Globus pallidus (tissue), 1 donor: ENCODE data around the gene INPP5J.
"Not testable (repeated sequence)": the region's sequence is repeated elsewhere in the genome, so short reads cannot be mapped to it uniquely, and the experiment has no call there.

Source experiments
- DNase-seq: peaks from one replicate; pipeline ENCODE4 v3.0.0-alpha.2; 2015; ENCODE audit warnings: low spot score

INPP5J gene

GRCh38 chr22:31122532-31123291 is at the start of gene INPP5J:
INPP5J (plus strand) TSS chr22:31122966; CDS start chr22:31123015, 49 bp downstream.
- DNase-seq, result no peak

DNA sequence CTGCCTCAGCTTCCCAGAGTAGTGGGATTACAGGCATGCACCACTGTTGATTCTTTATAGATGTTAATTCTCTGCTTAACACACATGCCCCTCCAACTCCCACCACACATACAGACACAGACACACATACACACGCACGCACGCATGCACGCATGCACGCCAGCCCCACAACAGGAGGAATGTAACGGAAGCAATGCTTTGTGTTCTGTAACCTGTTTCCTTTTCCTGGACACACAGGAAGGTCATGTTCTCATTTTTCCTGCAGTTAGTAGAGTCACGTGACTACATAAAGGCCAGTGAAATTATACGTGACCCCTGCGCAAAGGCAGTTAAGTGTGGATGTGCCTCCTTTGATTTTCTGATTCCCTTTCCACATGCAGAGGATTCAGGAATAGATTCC is 49.6 kb upstream of the INPP5J start:
- DNase-seq, result not testable (repeated sequence)

DNA sequence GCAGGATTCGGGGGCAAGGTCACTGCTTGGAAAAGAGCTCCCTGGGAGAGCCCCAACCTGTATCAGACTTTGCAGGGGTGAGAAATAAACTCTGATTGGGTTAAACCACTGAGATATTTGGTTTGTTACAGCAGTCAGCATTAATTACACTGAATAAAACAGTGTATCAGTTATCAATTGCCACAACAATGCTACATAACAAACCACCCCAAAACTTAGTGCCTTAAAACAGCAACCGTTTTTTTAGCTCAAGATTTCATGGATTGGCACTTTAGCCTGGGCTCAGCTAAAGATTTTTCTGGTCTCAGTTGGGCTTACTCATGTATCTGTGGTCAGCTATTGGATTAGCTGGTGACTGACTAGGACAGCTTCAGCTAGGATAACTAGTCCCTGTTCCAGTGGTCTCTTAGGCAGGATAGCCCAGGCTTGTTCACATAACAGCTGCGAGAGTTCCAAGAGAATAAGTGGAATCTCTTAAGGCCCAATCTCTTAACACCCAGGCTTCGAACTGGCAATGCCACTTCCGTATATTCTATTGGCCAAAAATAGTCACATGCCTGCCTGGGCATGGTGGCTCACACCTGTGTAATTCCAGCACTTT is 49.1 kb upstream of the INPP5J start:
- not testable (repeated sequence) for DNase-seq

- DNase-seq, result no peak
Measured at GRCh38 chr22:31075961-31076360, 46.8 kb upstream of the INPP5J start.

DNA sequence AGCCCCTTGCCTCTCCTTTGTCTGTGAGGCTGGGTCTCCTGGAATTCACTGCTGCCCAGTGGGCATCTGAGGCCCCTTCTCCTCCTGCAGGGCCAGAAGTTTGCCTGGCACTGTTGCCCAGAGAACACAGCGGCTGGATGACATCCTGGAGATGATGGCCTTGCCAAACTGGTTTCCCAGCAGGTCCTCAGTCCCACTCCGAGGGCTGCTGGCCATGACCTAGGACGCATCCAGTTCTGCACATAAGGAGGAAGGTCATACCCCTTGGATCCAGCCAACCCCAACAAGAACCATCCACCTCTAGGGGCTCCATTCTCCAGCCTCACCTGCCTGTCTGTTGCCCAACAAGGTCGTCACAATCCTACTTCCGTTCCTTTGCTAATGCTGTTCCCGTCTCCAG is 45.1 kb upstream of the INPP5J start:
- no peak for DNase-seq

DNA sequence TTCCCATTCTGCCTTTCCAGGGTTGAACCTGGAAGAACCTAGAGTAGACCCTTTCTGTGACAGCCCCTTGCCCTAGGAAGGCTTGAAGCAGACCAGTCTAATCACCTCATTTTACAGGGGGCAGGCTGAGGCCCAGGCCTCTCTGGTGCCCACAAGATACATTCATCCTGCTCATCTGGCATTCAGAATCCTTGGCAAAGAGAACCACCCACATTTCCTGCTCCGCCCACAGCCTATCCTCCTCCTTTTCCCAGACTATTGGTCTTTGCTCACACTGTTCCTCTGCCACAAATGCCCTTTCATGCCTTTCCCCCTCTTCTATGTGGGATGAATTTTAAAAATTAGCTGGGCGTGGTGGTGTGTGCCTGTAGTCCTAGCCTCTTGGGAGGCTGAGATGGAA is 44.4 kb upstream of the INPP5J start:
- DNase-seq, result not testable (repeated sequence)

- no peak for DNase-seq
Measured at GRCh38 chr22:31079095-31079642, 43.6 kb upstream of the INPP5J start.

DNA sequence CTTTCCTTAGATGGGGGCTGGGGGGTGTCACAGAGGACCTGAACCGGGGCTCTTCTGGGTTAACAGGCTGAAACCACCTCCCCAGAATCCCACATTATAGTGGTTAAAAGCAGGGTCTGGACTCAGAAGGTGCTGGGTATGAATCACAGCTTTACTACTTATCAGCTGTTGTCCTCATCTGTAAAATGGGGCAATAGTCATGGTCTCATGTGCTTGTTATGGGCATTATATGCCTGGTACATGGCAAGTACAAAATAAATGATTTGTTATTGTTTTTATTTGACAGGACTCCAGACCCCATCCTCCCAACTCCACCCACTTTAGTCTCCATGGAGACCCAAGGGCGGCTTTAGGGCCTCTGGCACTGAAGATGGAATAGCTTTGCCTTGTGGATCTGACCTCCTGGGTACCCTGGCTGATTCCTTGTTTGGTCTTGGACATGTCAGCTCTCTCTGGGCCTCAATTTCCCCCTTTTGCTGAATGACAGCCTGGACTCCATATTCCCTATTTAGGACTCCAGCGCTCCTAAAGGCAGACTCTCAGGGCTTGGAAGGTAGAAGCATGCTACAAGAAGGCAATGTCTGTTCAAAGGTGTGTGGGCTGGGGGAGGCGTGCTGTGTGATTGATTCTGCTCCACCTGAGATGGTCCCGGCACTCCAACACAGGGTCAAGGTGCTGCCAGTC is 42.5 kb upstream of the INPP5J start:
- no peak for DNase-seq

GRCh38 chr22:31080848-31081649 is 41.7 kb upstream of the INPP5J start, which contains the start of gene SMTN:
SMTN (plus strand) TSS chr22:31081318; CDS start chr22:31083259, 1,941 bp downstream.
- peak; percentile 73 for DNase-seq

- no peak for DNase-seq
Measured at GRCh38 chr22:31081963-31082605, 40.7 kb upstream of the INPP5J start.

DNA sequence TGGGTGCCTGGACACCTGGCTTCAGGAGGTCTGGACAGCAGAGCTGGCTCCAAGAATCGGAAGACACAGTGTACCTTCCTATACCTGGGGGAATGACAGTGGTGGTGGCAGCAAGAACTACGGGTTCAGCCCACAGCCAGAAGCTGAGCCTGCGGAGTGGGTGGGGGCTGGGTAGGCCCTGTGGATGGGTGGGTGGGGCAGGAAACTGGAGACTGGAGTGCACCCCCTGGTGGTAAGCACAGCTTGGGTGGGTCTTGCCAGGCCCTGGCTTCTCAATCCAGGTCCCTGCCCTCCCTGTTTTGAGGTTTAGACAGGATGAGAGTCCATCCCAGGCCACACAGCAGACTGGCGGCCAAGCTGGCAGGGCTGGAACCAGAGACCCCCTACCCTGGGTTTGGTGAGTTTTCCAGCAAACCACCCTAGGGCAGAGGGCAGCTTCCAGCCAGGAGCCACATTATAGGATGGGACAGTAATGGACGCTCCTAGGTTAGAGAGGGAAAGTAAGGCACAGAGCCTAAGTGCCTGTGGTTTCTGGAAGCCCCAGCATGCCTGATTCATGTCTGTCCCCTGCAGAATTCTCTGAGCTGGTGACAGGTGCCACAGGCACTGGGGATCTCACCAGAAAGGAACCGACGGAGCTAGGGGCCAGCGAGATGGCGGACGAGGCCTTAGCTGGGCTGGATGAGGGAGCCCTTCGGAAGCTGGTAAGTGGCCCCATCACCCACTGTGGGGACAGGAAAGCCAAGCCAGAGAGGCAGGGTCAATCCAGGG is 40.0 kb upstream of the INPP5J start:
- DNase-seq, result no peak

DNA sequence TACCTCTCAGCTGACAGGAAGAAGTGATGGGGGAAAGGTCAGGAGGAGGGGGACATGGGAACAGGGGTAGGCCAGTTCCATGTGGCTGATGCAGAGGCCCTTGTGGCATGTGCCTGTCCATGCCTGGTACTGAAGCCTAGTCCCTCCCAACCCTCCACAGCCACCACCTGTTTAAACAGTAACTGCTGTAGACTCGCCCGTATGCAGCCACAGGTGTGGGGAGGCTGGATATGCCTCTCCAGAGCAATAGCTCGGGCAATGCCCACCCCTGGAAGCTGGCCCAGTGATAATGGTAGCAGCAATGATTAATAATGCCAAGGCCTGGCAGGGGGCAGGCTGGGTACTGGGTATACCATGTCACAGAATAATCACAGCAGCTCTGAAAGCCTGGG is 39.4 kb upstream of the INPP5J start:
- DNase-seq, result no peak

GRCh38 chr22:31083923-31084810 is 38.6 kb upstream of the INPP5J start:
- no peak for DNase-seq

DNA sequence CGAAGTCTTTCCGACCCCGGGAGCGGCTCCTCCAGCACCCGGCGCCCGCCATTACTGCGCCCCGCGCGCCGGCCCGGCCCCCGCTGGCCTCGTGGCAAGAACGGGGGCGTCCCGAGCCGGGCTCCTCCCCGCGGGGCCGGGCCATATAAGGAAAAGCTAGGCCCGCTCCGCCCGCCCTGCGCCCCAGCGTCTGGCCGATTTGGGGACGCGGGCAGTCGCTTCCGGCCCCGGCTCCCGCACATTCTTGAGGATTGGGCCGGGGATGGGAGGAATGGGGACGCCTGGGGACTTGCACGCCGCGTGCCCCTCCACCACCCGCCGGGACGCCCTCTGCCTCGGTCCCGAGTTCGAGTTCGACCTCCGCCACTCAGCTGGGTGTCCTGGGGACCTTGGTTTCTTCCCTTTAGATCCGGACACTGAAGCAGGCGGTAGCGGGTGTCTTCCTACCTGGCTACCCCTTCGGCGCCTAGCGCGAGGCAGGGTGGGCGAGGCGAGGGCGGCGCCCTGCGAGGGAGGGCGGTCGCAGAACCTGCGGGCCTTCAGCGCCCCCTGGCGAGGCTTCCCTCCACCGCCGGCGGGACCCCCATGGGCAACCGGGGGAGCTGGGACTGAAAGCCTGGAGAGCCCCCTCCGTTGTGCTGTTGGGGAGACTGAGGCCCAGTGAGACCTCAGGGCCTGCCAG is 37.8 kb upstream of the INPP5J start:
- DNase-seq, result peak; percentile 88

DNA sequence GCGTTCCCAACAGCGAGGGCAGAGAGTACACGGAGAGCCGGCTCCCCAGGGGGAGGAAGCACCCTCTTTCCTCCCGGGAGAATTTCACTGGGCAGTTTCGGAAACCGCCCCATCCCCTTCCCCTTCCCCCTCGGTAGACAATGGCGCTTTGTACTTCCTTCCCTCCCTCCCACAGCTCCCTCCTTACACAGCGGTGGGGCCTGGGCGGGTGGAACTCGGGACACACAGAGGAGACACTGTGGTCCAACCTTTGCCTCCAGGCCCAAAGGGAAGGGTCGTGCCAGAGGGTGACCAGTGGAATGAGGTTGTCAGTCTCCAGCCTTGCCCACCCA is 37.3 kb upstream of the INPP5J start:
- DNase-seq, result peak; percentile 92

GRCh38 chr22:31085928-31086327 is 36.8 kb upstream of the INPP5J start:
- DNase-seq, result no peak

GRCh38 chr22:31086703-31087330 is 35.9 kb upstream of the INPP5J start:
- DNase-seq, result no peak

DNA sequence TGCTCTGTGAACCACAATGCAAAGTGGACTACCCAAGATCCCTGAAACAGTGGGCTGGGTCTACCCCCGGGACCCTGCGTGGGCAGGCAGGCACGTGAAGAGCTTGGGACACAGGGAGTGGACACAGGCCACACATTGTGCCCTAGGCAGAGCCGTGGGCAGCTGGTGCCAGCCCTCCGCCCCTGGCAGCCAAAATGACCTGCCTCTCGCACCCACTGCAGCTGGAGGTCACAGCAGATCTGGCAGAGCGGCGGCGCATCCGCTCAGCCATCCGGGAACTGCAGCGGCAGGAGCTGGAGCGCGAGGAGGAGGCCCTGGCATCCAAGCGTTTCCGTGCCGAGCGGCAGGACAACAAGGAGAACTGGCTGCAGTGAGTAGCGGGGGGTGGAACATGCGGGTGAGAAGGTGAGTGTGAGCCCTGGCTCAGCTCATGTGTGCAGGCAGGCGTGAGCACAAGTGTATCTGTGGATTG is 35.0 kb upstream of the INPP5J start:
- no peak for DNase-seq
